ENCODE data around the gene BCL2L13.

BCL2L13 gene

GRCh38 chr22:17597217-17597616 lies 41.3 kb upstream of the BCL2L13 start:
- CTCF ChIA-PET: interaction anchor here (1.0 to 1.6 kb wide), 2 partner anchors 24 to 425 kb away, joined by 3 to 4 read pairs; no protein-coding TSS in a partner anchor
- POLR2A ChIA-PET: no interaction called here

GRCh38 chr22:17598318-17598717 lies 40.2 kb upstream of the BCL2L13 start:
- POLR2A ChIA-PET: no interaction called here
- no peak for TF ChIP-seq CTCF (IDR thresholded peaks at IDR 0.05; ENCODE audit: insufficient read depth, low read length, missing control alignments)
- CTCF ChIA-PET: interaction anchor here (1.0 kb wide), 1 partner anchor 23 kb away, joined by 3 read pairs; no protein-coding TSS in a partner anchor
- no peak overlapping the region for H3K4me3 ChIP-seq (ENCODE audit: low read depth, low read length)
- DNase-seq (ENCODE audit: low read depth, low spot score): no peak

More at GRCh38 chr22:17597217-17597616, 41.3 kb upstream of the BCL2L13 start:
- no peak for TF ChIP-seq CTCF (IDR thresholded peaks at IDR 0.05; ENCODE audit: insufficient read depth, low read length, missing control alignments)
- no peak for DNase-seq (ENCODE audit: low read depth, low spot score)
- H3K4me3 ChIP-seq (ENCODE audit: low read depth, low read length): no peak overlapping the region

DNA sequence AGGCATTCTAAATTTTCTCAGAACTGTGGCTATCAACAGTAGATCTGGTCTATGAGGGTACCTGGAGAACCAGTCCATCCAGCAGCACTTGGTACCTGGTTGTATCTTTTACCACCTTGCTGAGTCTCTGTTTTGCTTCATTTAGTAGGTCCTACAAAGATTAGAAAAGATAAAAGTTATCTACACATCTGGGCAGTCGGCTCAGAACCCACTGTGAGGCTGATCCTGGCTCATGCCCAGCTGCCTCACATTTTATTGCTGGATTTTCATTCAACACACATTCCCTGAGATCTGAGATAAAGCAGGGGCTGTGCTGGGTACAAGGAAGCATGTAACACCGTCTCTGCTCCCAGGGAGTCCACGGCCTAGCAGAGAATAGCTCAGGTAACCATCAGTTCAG lies 37.5 kb upstream of the BCL2L13 start:
- POLR2A ChIA-PET: interaction anchor here (0.5 kb wide), 1 partner anchor 25 kb away, joined by 4 read pairs; no protein-coding TSS in a partner anchor
- H3K4me3 ChIP-seq (ENCODE audit: low read depth, low read length): no peak overlapping the region
- CTCF ChIA-PET: interaction anchor here (1.2 to 1.6 kb wide), 2 partner anchors 17 to 429 kb away, joined by 3 read pairs; no protein-coding TSS in a partner anchor
- DNase-seq (ENCODE audit: low read depth, low spot score): no peak
- TF ChIP-seq CTCF (IDR thresholded peaks at IDR 0.05; ENCODE audit: insufficient read depth, low read length, missing control alignments): no peak

- ChIA-PET POLR2A (no interaction called here), CTCF (interaction anchor here (0.6 kb wide), 1 partner anchor 432 kb away, joined by 3 read pairs; no protein-coding TSS in a partner anchor)
- no peak for TF ChIP-seq CTCF (IDR thresholded peaks at IDR 0.05; ENCODE audit: insufficient read depth, low read length, missing control alignments)
- no peak overlapping the region for H3K4me3 ChIP-seq (ENCODE audit: low read depth, low read length)
- DNase-seq (ENCODE audit: low read depth, low spot score): no peak
Observed at GRCh38 chr22:17603668-17604067, 34.9 kb upstream of the BCL2L13 start.

DNA sequence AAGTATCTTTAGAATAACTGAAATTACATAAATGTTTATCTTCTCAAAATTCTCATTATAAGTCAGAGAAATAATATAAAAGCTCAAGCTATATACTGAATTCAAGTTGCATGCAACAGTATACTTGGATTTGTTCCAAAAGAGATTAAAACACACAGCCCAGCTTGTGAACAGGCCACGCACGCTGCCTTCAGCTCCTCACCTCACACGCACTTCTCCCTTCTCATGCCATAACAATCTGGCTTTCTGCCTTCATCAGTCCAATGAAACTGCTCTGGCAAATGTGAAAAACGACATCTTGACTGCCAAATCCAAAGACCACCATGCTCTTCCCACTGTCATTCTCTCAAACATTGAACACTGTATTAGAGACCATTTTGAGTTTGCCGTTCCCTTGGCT lies 32.1 kb upstream of the BCL2L13 start:
- ChIA-PET POLR2A (no interaction called here), CTCF (interaction anchor here (0.6 to 1.9 kb wide), 2 partner anchors 12 to 1653 kb away, joined by 4 to 6 read pairs; no protein-coding TSS in a partner anchor)
- peak; percentile 36 for DNase-seq (ENCODE audit: low read depth, low spot score)
- no peak for TF ChIP-seq CTCF (IDR thresholded peaks at IDR 0.05; ENCODE audit: insufficient read depth, low read length, missing control alignments)
- H3K4me3 ChIP-seq (ENCODE audit: low read depth, low read length): no peak overlapping the region

GRCh38 chr22:17607891-17608521 lies 30.6 kb upstream of the BCL2L13 start:
- H3K4me3 ChIP-seq (ENCODE audit: low read depth, low read length): no peak overlapping the region
- POLR2A ChIA-PET: no interaction called here
- DNase-seq (ENCODE audit: low read depth, low spot score): no peak
- CTCF ChIA-PET: interaction anchor here (1.0 kb wide), 1 partner anchor 49 kb away, joined by 3 read pairs; no protein-coding TSS in a partner anchor
- no peak for TF ChIP-seq CTCF (IDR thresholded peaks at IDR 0.05; ENCODE audit: insufficient read depth, low read length, missing control alignments)
